Fibroblast of villous mesenchyme (primary cell): ENCODE measurements around the gene PNPLA8. TPM values are rescaled to one million over a fixed set of nuclear protein-coding genes. Genes with fewer than 3 reads are reported as not detected.
"Not testable (repeated sequence)": the region's sequence is repeated elsewhere in the genome, so short reads cannot be mapped to it uniquely, and the experiment has no call there.

Experiments used
- DNase-seq: peaks from one replicate; pipeline ENCODE4 v3.0.0-alpha.2; 2010; ENCODE audit warnings: low read depth
- H3K4me3 ChIP-seq: 2 replicates; pipeline ENCODE4 v1.5.1; 2011; ENCODE audit warnings: low read depth, mild to moderate bottlenecking, low read length
- CTCF ChIP-seq: IDR thresholded peaks from 2 replicates; pipeline ENCODE4 v1.5.1; 2012; ENCODE audit warnings: low read depth, mild to moderate bottlenecking, low read length; ENCODE audit not compliant: insufficient read depth
- total RNA-seq: library from RNA; depleted of rRNA; stranded (reverse); fragments of >200 nt; gene quantifications from 2 replicates; pipeline ENCODE4 v1.2.3, GENCODE V29; 2012

The PNPLA8 gene
- total RNA-seq, 1 donor, result 34.1 TPM

GRCh38 chr7:108541478-108541877 lies 15.5 kb upstream of the PNPLA8 start:
- TF ChIP-seq CTCF, result no peak
- no peak for DNase-seq
- H3K4me3 ChIP-seq, result no peak overlapping the region

GRCh38 chr7:108538685-108539084 lies 12.8 kb upstream of the PNPLA8 start:
- H3K4me3 ChIP-seq, DNase-seq: not testable (repeated sequence)

- not testable (repeated sequence) for DNase-seq, H3K4me3 ChIP-seq
Observed at GRCh38 chr7:108538236-108538635, 12.3 kb upstream of the PNPLA8 start.

- TF ChIP-seq CTCF, result no peak
- DNase-seq, result no peak
- H3K4me3 ChIP-seq, result no peak overlapping the region
Observed at GRCh38 chr7:108537229-108537628, 11.3 kb upstream of the PNPLA8 start.

GRCh38 chr7:108535744-108536143 lies 9.8 kb upstream of the PNPLA8 start:
- TF ChIP-seq CTCF, result no peak
- no peak for DNase-seq

GRCh38 chr7:108535257-108535656 lies 9.3 kb upstream of the PNPLA8 start:
- TF ChIP-seq CTCF, result no peak
- no peak for DNase-seq
- no peak overlapping the region for H3K4me3 ChIP-seq

More at GRCh38 chr7:108535744-108536143, 9.8 kb upstream of the PNPLA8 start:
- no peak overlapping the region for H3K4me3 ChIP-seq

GRCh38 chr7:108533712-108534111 lies 7.8 kb upstream of the PNPLA8 start:
- no peak overlapping the region for H3K4me3 ChIP-seq
- DNase-seq, result no peak
- no peak for TF ChIP-seq CTCF

GRCh38 chr7:108529341-108529740 lies 3.4 kb upstream of the PNPLA8 start:
- H3K4me3 ChIP-seq, result no peak overlapping the region
- DNase-seq, result no peak
- TF ChIP-seq CTCF, result no peak
